HepG2 (cell line): ENCODE measurements around the gene PARP1.

Experiments
- ATF2 ChIP-seq: sonication (generic); formaldehyde crosslinking; IDR thresholded peaks from 2 replicates; pipeline ENCODE4 v1.4.0; 2020; ENCODE audit warnings: missing genetic modification reagents
- PHF20 ChIP-seq: sonication (generic); formaldehyde crosslinking; IDR thresholded peaks from 2 replicates; pipeline ENCODE4 v1.5.0; 2020; ENCODE audit warnings: mild to moderate bottlenecking, missing genetic modification reagents
- PRDM10 ChIP-seq: sonication (generic); formaldehyde crosslinking; IDR thresholded peaks from 2 replicates; pipeline ENCODE4 v1.4.0; 2020; ENCODE audit warnings: low read depth, missing genetic modification reagents

- TF ChIP-seq PHF20 (CRISPR knock-in tag), result no peak
- TF ChIP-seq ATF2 (CRISPR knock-in tag), result no peak
- TF ChIP-seq PRDM10 (CRISPR knock-in tag), result no peak
These were observed 4.5 kb downstream of the PARP1 start for GRCh38 chr1:226403201-226404034.
